ENCODE measurements around the gene ZNF512B. TPM values are rescaled to one million over a fixed set of nuclear protein-coding genes. Genes with fewer than 3 reads are reported as not detected.

ZNF512B gene
- total RNA-seq, 2 donors from 2014 or later, result 10.2 to 13.8 TPM

DNA sequence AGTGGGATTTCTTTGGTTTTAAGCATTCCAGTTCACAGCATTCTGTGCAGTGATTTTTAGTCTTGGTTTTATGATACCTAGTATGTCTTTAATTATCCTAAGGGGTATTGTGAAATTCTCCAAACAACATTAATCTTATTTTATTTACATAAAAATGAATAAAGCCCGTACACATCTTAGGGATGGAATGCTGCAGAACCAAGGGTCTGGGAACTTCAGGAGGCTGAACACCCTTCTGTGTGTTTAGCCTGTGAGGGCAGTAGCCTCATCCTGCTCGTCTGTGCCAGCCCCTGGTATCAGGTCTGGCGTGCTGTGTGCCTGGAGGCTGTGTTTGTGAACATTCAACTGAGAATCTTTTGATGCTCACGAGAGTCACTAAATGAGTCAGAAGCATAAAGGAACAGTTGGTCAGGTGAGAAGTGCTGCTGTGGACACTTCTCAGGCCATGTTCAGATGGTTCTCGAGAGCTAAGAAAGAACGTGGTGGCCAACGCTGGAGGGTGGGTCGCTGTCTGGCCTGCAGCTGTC, 41.0 kb upstream of the ZNF512B start:
- no peaks in the 10 kb centered on the region for H3K4me1 ChIP-seq (ENCODE audit: control insufficient read depth in 1 of 2, low read depth in 2 of 2)
- peaks cover 49% of the 10 kb centered on the region for H3K36me3 ChIP-seq
- ATAC-seq (ENCODE audit: insufficient number of reproducible peaks, low FRiP score, low read depth) (no peak), DNase-seq (ENCODE audit: low spot score) (no peak)
- TF ChIP-seq, protein P1, sequence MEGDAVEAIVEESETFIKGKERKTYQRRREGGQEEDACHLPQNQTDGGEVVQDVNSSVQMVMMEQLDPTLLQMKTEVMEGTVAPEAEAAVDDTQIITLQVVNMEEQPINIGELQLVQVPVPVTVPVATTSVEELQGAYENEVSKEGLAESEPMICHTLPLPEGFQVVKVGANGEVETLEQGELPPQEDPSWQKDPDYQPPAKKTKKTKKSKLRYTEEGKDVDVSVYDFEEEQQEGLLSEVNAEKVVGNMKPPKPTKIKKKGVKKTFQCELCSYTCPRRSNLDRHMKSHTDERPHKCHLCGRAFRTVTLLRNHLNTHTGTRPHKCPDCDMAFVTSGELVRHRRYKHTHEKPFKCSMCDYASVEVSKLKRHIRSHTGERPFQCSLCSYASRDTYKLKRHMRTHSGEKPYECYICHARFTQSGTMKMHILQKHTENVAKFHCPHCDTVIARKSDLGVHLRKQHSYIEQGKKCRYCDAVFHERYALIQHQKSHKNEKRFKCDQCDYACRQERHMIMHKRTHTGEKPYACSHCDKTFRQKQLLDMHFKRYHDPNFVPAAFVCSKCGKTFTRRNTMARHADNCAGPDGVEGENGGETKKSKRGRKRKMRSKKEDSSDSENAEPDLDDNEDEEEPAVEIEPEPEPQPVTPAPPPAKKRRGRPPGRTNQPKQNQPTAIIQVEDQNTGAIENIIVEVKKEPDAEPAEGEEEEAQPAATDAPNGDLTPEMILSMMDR (IDR thresholded peaks at IDR 0.05), result no peak
- H3K9me3 ChIP-seq, result no peaks in the 10 kb centered on the region
- no peak overlapping the region for H3K27ac ChIP-seq
- no peak overlapping the region for H3K4me3 ChIP-seq
- H3K27me3 ChIP-seq (replicated peaks; ENCODE audit: insufficient read depth), result no peaks in the 10 kb centered on the region

DNA sequence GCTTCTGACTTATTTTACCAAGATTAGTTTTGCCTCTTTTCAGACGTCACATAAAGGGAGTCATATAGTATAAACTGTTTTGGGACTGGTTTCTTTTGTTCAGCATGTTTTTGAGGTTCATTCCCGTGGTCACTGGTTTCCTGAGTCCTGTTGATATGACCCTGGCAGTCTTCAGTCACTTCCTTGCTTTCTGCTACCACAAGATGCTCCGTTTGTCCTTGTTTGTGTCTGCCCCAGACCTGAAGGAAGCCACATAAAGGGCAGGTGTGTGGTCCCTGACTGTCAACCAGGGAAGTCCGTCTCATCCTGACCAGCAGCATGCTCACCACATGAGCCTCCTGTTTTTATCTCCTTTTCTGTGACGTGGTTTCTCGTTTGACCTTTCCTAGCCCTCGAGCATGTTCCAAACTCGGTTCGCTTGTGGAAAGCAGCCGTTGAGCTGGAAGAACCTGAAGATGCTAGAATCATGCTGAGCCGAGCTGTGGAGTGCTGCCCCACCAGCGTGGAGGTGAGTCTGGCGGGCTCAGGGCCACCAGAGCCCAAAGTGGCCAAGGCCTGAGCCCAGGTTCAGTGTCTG, 40.2 kb upstream of the ZNF512B start:
- H3K4me1 ChIP-seq (ENCODE audit: control insufficient read depth in 1 of 2, low read depth in 2 of 2), result no peaks in the 10 kb centered on the region
- no peaks in the 10 kb centered on the region for H3K9me3 ChIP-seq
- no peak overlapping the region for H3K4me3 ChIP-seq
- peaks cover 56% of the 10 kb centered on the region for H3K36me3 ChIP-seq
- ATAC-seq (ENCODE audit: insufficient number of reproducible peaks, low FRiP score, low read depth) (no peak), DNase-seq (ENCODE audit: low spot score) (no peak)
- TF ChIP-seq, protein P1 (IDR thresholded peaks at IDR 0.05), result no peak
- no peaks in the 10 kb centered on the region for H3K27me3 ChIP-seq (replicated peaks; ENCODE audit: insufficient read depth)
- H3K27ac ChIP-seq, result no peak overlapping the region

DNA sequence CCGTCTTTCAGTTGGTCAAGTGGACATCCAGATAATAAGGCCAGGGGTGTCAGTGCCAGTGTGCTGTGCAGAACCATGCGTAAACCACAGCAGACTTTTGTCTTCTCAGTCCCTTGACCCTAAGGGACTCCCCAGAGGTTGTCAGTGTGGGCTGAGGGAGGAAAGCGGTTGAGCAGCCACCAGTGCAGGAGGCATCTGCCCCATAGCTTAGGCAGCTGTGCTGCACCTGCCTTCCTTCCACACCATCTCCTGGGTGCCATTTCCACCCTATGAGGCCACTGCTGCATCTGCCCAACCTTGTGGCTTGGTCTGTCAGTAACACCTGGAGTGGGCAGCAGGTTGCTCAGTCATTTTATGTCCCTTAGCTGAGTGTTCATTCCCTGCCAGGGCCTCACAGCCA, 37.2 kb upstream of the ZNF512B start:
- Histone ChIP-seq H3K36me3 (peaks cover 73% of the 10 kb centered on the region), H3K9me3 (no peaks in the 10 kb centered on the region), H3K4me3 (no peak overlapping the region), H3K27me3 (replicated peaks; ENCODE audit: insufficient read depth) (no peaks in the 10 kb centered on the region), H3K4me1 (ENCODE audit: control insufficient read depth in 1 of 2, low read depth in 2 of 2) (no peaks in the 10 kb centered on the region), H3K27ac (no peak overlapping the region)
- DNase-seq (ENCODE audit: low spot score), result no peak
- ATAC-seq (ENCODE audit: insufficient number of reproducible peaks, low FRiP score, low read depth), result no peak
- TF ChIP-seq, protein P1 (IDR thresholded peaks at IDR 0.05), result no peak

DNA sequence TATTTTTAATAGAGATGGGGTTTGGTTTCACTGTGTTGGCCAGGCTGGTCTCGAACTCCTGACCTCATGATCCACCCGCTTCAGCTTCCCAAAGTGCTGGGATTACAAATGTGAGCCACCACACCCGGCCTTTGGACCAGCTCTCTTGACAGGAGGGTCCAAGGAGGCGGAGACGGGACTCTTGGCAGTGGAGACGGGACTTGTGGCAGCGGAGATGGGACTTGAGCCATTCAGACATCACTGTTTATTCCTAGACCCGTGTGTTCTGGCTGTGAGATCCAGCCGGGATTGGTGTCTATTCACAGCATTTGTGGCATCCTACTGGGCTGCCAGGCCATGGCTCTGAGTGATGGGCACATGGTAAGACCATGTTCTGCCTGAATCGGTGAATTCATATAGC, 36.8 kb upstream of the ZNF512B start:
- Histone ChIP-seq H3K27ac (no peak overlapping the region), H3K4me3 (no peak overlapping the region), H3K36me3 (peaks cover 75% of the 10 kb centered on the region), H3K9me3 (no peaks in the 10 kb centered on the region), H3K4me1 (ENCODE audit: control insufficient read depth in 1 of 2, low read depth in 2 of 2) (no peaks in the 10 kb centered on the region), H3K27me3 (replicated peaks; ENCODE audit: insufficient read depth) (no peaks in the 10 kb centered on the region)
- no peak for DNase-seq (ENCODE audit: low spot score)
- ATAC-seq (ENCODE audit: insufficient number of reproducible peaks, low FRiP score, low read depth), result no peak
- TF ChIP-seq, protein P1 (IDR thresholded peaks at IDR 0.05), result no peak

DNA sequence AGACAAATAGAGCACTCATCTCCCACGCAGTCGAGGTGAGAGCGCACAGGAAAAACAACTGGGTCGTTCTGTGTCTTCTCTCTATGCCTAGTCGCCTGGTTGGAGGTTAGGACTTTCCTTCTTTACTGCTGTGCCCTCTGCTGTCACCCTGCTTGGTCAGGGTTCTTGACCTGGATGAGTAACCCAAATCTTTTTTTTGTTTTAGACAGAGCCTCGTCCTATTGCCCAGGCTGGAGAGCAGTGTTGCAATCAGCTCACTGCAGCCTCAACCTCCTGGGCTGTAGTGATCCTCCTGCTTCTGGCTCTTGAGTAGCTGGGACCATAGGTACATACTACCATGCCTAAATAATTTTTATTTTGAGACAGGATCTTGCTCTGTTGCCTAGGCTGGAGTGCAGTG, 35.7 kb upstream of the ZNF512B start:
- TF ChIP-seq, protein P1 (IDR thresholded peaks at IDR 0.05), result no peak
- Histone ChIP-seq H3K4me3 (no peak overlapping the region), H3K36me3 (peaks cover 75% of the 10 kb centered on the region), H3K4me1 (ENCODE audit: control insufficient read depth in 1 of 2, low read depth in 2 of 2) (no peaks in the 10 kb centered on the region), H3K27me3 (replicated peaks; ENCODE audit: insufficient read depth) (no peaks in the 10 kb centered on the region), H3K27ac (no peak overlapping the region), H3K9me3 (no peaks in the 10 kb centered on the region)
- DNase-seq (ENCODE audit: low spot score) (no peak), ATAC-seq (ENCODE audit: insufficient number of reproducible peaks, low FRiP score, low read depth) (no peak)
